Osteoblast (primary cell): ENCODE measurements around the gene POLDIP3. TPM values are rescaled to one million over a fixed set of nuclear protein-coding genes. Genes with fewer than 3 reads are reported as not detected.

Experiments
- DNase-seq: peaks from one replicate; pipeline ENCODE4 v3.0.0; 2011; ENCODE audit warnings: low spot score, mixed read lengths; ENCODE audit not compliant: insufficient read length; ENCODE audit errors: missing footprints
- H2AFZ ChIP-seq: 2 replicates; pipeline ENCODE4 v1.6.0; 2011; ENCODE audit warnings: mild to moderate bottlenecking, low read length
- H3K27ac ChIP-seq: 2 replicates; pipeline ENCODE4 v1.5.1; 2011; ENCODE audit warnings: mild to moderate bottlenecking, low read depth, low read length, moderate library complexity
- H3K27me3 ChIP-seq: 2 replicates; pipeline ENCODE4 v1.6.0; 2012; ENCODE audit warnings: mild to moderate bottlenecking, control low read depth, inconsistent platforms, low read length, moderate library complexity; ENCODE audit not compliant: insufficient read depth
- H3K36me3 ChIP-seq: 2 replicates; pipeline ENCODE4 v1.5.1; 2011; ENCODE audit warnings: mild to moderate bottlenecking, low read length, control low read depth, moderate library complexity; ENCODE audit not compliant: insufficient read depth
- H3K4me1 ChIP-seq: 2 replicates; pipeline ENCODE4 v1.5.1; 2011; ENCODE audit warnings: mild to moderate bottlenecking, low read length, control low read depth, moderate library complexity; ENCODE audit not compliant: insufficient read depth
- H3K4me2 ChIP-seq: 2 replicates; pipeline ENCODE4 v1.6.0; 2011; ENCODE audit warnings: mild to moderate bottlenecking, low read length; ENCODE audit not compliant: insufficient read depth
- H3K4me3 ChIP-seq: fragments of 200-600 bp; sonication (generic); 3 replicates; pipeline ENCODE4 v1.5.1; 2012; ENCODE audit warnings: mild to moderate bottlenecking, low read length, inconsistent platforms; ENCODE audit not compliant: insufficient read depth
- H3K79me2 ChIP-seq: 2 replicates; pipeline ENCODE4 v1.6.0; 2012; ENCODE audit warnings: mild to moderate bottlenecking, low read length, control low read depth, inconsistent platforms; ENCODE audit not compliant: insufficient read depth
- H3K9me3 ChIP-seq: 2 replicates; pipeline ENCODE4 v1.5.1; 2011; ENCODE audit warnings: low read depth, low read length, control low read depth
- H4K20me1 ChIP-seq: 2 replicates; pipeline ENCODE4 v1.6.0; 2012; ENCODE audit warnings: mild to moderate bottlenecking, low read length, control low read depth; ENCODE audit not compliant: insufficient read depth
- total RNA-seq: library from RNA; depleted of rRNA; stranded (reverse); fragments of >200 nt; gene quantifications from 2 replicates; pipeline ENCODE4 v1.2.3, GENCODE V29; 2012
- TF ChIP-seq, protein P1 (sequence below): IDR thresholded peaks from 2 replicates; pipeline ENCODE4 v1.5.1; 2011; ENCODE audit warnings: mild to moderate bottlenecking, low read depth, low read length, moderate library complexity; ENCODE audit errors: extremely low read depth

Gene POLDIP3
- total RNA-seq, 1 donor = 22.4 TPM

DNA sequence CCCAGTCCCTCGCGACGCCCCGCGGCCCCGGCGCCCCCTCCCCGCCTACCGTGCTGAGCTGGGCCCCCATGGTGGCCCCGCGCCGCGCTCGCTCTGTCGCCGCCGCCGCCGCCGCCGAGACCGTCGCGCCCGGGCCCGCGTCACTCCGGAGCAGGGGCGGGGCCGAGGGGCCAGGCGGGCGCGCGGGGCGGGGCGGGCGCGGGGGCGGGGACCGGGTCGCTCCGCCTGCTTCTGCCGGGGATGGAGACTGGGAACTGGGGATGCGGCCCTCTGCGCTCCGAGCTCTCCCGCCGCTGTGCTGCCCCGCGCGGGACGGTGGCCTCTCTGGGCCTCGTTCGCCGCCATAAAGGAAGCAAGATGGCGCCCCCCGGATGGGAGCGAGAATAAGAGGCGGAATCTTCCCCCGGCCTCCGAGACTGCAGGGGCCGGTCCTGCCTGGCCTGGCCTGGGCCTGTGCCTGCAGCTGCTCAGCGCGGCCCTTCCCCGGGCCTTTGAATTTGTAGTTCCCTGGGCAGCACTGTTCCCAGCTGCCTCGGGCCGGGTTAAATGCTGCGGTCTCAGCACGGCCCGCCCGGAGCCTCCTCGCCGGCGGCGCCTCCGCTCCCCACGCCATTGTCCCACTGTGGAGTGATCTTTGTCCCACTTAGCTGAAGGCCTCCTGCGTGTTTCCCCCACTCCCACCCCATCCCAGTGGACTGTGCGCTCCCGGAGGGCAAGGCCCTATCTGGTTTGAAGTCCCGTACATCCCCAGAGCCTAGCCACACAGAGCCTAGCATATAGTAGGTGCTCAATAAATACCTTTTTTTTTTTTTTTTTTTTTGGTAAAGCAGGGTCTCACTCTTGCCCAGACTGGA, 34.8 kb upstream of the POLDIP3 start, which contains the start of gene CYB5R3:
Gene CYB5R3 (minus strand): TSS at position 147 of the 854 bp plus-strand sequence. CDS start 77 bp downstream, at position 70.
- Histone ChIP-seq H4K20me1 (peaks cover 30% of the 10 kb centered on the region), H3K4me3 (peak within 1 kb of the TSS; percentile 99), H3K36me3 (no peaks in the 10 kb centered on the region), H2AFZ (peak within 1 kb of the TSS; percentile 90), H3K4me1 (peaks cover 38% of the 10 kb centered on the region), H3K27ac (peak within 1 kb of the TSS; percentile 88), H3K4me2 (peak within 1 kb of the TSS; percentile 85), H3K9me3 (no peaks in the 10 kb centered on the region), H3K27me3 (no peaks in the 10 kb centered on the region), H3K79me2 (peaks cover 51% of the 10 kb centered on the region)
- DNase-seq = peak; percentile 100
- TF ChIP-seq, protein P1, sequence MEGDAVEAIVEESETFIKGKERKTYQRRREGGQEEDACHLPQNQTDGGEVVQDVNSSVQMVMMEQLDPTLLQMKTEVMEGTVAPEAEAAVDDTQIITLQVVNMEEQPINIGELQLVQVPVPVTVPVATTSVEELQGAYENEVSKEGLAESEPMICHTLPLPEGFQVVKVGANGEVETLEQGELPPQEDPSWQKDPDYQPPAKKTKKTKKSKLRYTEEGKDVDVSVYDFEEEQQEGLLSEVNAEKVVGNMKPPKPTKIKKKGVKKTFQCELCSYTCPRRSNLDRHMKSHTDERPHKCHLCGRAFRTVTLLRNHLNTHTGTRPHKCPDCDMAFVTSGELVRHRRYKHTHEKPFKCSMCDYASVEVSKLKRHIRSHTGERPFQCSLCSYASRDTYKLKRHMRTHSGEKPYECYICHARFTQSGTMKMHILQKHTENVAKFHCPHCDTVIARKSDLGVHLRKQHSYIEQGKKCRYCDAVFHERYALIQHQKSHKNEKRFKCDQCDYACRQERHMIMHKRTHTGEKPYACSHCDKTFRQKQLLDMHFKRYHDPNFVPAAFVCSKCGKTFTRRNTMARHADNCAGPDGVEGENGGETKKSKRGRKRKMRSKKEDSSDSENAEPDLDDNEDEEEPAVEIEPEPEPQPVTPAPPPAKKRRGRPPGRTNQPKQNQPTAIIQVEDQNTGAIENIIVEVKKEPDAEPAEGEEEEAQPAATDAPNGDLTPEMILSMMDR = no peak

DNA sequence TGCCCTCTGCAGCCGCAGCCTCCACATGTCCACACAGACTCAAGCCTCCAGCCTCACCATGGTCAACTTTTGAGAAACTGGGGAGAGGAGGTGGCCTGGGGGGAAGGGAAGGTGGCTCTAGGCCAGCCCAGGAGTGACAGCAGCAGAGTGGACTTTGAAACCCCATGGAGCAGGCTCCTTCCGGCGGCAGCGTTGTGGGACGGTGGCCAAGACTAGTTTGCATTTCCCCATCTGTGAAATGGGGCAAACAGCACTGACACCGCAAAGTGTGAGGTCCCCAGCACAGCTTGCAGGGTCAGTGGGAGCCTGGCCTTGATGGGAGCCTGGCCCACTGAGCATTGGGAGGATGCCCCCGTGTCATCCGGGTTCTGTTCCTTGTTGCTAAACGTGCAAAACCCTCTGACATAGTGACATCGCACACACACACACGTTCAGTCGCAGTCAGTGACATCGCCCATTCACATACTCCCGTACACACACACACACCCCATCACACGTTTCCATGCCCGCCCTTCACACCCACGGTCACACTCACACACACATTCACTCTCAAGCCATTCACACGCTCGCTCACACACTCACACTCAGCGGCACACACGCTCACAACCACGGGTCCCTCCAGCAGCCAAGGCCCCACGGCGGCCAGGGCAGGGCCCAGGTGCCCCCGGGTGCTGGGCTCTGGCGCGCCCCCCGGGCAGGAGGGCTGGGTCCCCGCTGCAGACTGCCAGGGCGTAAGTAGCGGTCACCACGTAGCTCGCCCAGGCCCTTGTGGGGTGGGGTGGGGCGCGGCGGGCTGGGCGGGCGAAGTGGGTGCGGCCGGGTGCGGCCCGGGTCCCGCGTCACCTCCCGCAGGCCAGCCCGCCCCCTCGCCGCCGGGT, 33.9 kb upstream of the POLDIP3 start:
- H3K36me3 ChIP-seq = no peaks in the 10 kb centered on the region
- peak overlapping the region; percentile 99 for H3K4me3 ChIP-seq
- peaks cover 59% of the 10 kb centered on the region for H3K79me2 ChIP-seq
- peak overlapping the region; percentile 88 for H3K27ac ChIP-seq
- TF ChIP-seq, protein P1 = no peak
- no peaks in the 10 kb centered on the region for H3K27me3 ChIP-seq
- peak overlapping the region; percentile 25 for H2AFZ ChIP-seq
- H3K4me2 ChIP-seq = peak overlapping the region; percentile 85
- H3K4me1 ChIP-seq = peaks cover 44% of the 10 kb centered on the region
- peak; percentile 81 for DNase-seq
- H4K20me1 ChIP-seq = peaks cover 39% of the 10 kb centered on the region
- no peaks in the 10 kb centered on the region for H3K9me3 ChIP-seq

DNA sequence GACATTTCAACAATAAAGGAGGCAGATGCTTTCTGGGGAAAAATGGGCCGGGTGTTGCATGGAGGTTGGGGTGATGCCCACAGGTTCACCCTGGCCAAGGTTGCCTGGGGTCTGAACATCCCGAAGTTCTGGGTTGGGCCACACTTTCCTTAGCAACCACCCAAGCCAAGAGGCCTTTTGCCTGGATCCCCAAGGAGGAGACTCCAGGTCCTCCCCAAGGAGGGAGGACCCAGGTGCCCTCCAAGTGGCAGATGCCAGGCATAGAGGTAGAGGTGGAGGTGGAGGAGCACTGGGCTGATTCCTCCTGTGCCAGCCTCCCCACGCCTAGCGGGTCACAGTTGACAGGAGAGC, 33.3 kb upstream of the POLDIP3 start:
- Histone ChIP-seq H3K27ac (peak overlapping the region; percentile 88), H3K4me1 (peaks cover 44% of the 10 kb centered on the region), H3K36me3 (no peaks in the 10 kb centered on the region), H4K20me1 (peaks cover 44% of the 10 kb centered on the region), H3K9me3 (no peaks in the 10 kb centered on the region), H3K4me2 (peak overlapping the region; percentile 85), H3K79me2 (peaks cover 65% of the 10 kb centered on the region), H3K4me3 (peak overlapping the region; percentile 99), H2AFZ (no peak overlapping the region), H3K27me3 (no peaks in the 10 kb centered on the region)
- DNase-seq = no peak
- TF ChIP-seq, protein P1 = no peak
